K562 (cell line): Measurements from ENCODE around the gene ZFAND5. TPM values are rescaled to one million over a fixed set of nuclear protein-coding genes. Genes with fewer than 3 reads are reported as not detected.

ENCODE experiments used
- ATAC-seq: fragments of 200-7000 bp; cut with Tn5 transposase; 3 replicates; pipeline ENCODE4 v1.9.1; 2020; ENCODE audit warnings: moderate library complexity
- BruUV-seq: library from RNA; stranded (reverse); fragments of 400-500 nt; replicated peaks from 2 replicates; lab custom pipeline; 2021; lab: Mats Ljungman, UMichigan
- CTCF ChIA-PET: fragments of 300-600 bp; formaldehyde crosslinking; extraction: SDS; loops from one replicate; lab custom pipeline; 2021; ENCODE audit warnings: low intra/inter-chr PET ratio; lab: Yijun Ruan, JAX
- POLR2A ChIA-PET: fragments of 300-600, 350-650 bp; sonication (Branson Sonifier 250); formaldehyde crosslinking; extraction: SDS; loops from one replicate; lab custom pipeline; 2021; ENCODE audit warnings: antibody characterized with exemption, inconsistent platforms; lab: Yijun Ruan, JAX
- DNase-seq, 4 experiments: peaks; one replicate each; pipeline versions ENCODE4 v3.0.0 to v3.0.0-alpha.2; 2011 to 2018; ENCODE audit warnings: low spot score in 3 of 4, mixed read lengths in 3 of 4; ENCODE audit errors: extremely low read depth in 1 of 4
- FAIRE-seq: peaks from 2 replicates; lab custom pipeline; 2011; peaks lifted over from hg19 to GRCh38; lab: Jason Lieb, UNC
- H2AFZ ChIP-seq: 2 replicates; pipeline ENCODE4 v1.6.0; 2011; ENCODE audit warnings: low read depth, low read length, control low read depth, inconsistent platforms
- H3K27ac ChIP-seq: fragments of 200-600 bp; 3 replicates; pipeline ENCODE4 v1.8.0; 2011; ENCODE audit warnings: low read depth, mild to moderate bottlenecking, control low read depth, inconsistent platforms, low read length, moderate library complexity, mixed read lengths; ENCODE audit errors: extremely low read depth
- H3K27me3 ChIP-seq, 2 experiments: fragments of 300-600 bp in 1 of 2; 2 replicates in 1 of 2; 3 replicates in 1 of 2; pipeline versions ENCODE4 v1.6.0 to v1.8.0; 2011; ENCODE audit warnings: inconsistent platforms in 2 of 2, low read length in 2 of 2, mild to moderate bottlenecking in 1 of 2, mixed read lengths in 1 of 2, moderate library complexity in 1 of 2; ENCODE audit not compliant: control insufficient read depth in 2 of 2, insufficient read depth in 2 of 2
- H3K36me3 ChIP-seq: fragments of 300-600 bp; 3 replicates; pipeline ENCODE4 v1.8.0; 2011; ENCODE audit warnings: mild to moderate bottlenecking, low read length, inconsistent platforms; ENCODE audit not compliant: control insufficient read depth, insufficient read depth
- H3K4me1 ChIP-seq, 2 experiments: fragments of 200-600 bp in 1 of 2; replicated peaks in 1 of 2; 2 replicates in 1 of 2; 3 replicates in 1 of 2; pipeline versions ENCODE4 v1.5.1 to v1.8.0; 2011; ENCODE audit warnings: inconsistent platforms in 2 of 2, low read length in 2 of 2, mild to moderate bottlenecking in 1 of 2, mixed read lengths in 1 of 2, moderate library complexity in 1 of 2; ENCODE audit not compliant: control insufficient read depth in 2 of 2, insufficient read depth in 2 of 2
- H3K4me2 ChIP-seq: 2 replicates; pipeline ENCODE4 v1.6.1; 2011; ENCODE audit warnings: low read length, control low read depth, inconsistent platforms, mixed read lengths; ENCODE audit not compliant: insufficient read depth
- H3K4me3 ChIP-seq: fragments of 200-600 bp; sonication (generic), shearing (Covaris generic); 2 replicates; pipeline ENCODE4 v1.5.1; 2016; ENCODE audit warnings: control low read depth, inconsistent platforms
- H3K79me2 ChIP-seq: fragments of 200-600 bp; 3 replicates; pipeline ENCODE4 v1.8.0; 2011; ENCODE audit warnings: low read length, inconsistent platforms; ENCODE audit not compliant: control insufficient read depth, insufficient read depth
- H3K9ac ChIP-seq, 2 experiments: 2 replicates each; pipeline versions ENCODE4 v1.6.0 to v1.6.1; 2011; ENCODE audit warnings: low read depth in 2 of 2, low read length in 2 of 2, control low read depth in 1 of 2, inconsistent platforms in 1 of 2, mild to moderate bottlenecking in 1 of 2, mixed read lengths in 1 of 2; ENCODE audit not compliant: insufficient read depth in 1 of 2
- H3K9me1 ChIP-seq: one replicate; pipeline ENCODE4 v1.6.0; 2011; ENCODE audit warnings: inconsistent platforms, mild to moderate bottlenecking, low read length, moderate library complexity; ENCODE audit not compliant: control insufficient read depth, insufficient read depth
- H3K9me3 ChIP-seq: replicated peaks from 2 replicates; pipeline ENCODE4 v1.5.1; 2011; ENCODE audit warnings: low read depth, low read length, inconsistent platforms; ENCODE audit not compliant: control insufficient read depth, insufficient read depth
- H4K20me1 ChIP-seq: replicated peaks from 2 replicates; pipeline ENCODE4 v1.6.1; 2011; ENCODE audit warnings: low read length, inconsistent platforms, mixed read lengths; ENCODE audit not compliant: control insufficient read depth, insufficient read depth
- ATF1 ChIP-seq, 2 experiments: fragments of 450-650 bp in 1 of 2; IDR thresholded peaks; 2 replicates each; pipeline ENCODE4 v1.6.1; 2016; ENCODE audit warnings: missing compliant biosample characterization in 1 of 2, missing genetic modification characterization in 1 of 2
- BHLHE40 ChIP-seq: IDR thresholded peaks from 2 replicates; pipeline ENCODE4 v1.6.1; 2011; ENCODE audit warnings: low read length, improper control_type of control experiment
- DACH1 ChIP-seq: fragments of 450-650 bp; IDR thresholded peaks from 2 replicates; pipeline ENCODE4 v1.6.1; 2018; ENCODE audit not compliant: partially characterized antibody
- FIP1L1 ChIP-seq: fragments of 200-400 bp; formaldehyde crosslinking; IDR thresholded peaks from 2 replicates; pipeline ENCODE4 v1.6.1; 2018; ENCODE audit warnings: mild to moderate bottlenecking, low read depth, low read length; ENCODE audit not compliant: poor library complexity, severe bottlenecking
- HDAC6 ChIP-seq: IDR thresholded peaks from 2 replicates; pipeline ENCODE4 v1.6.1; 2012; ENCODE audit warnings: low read depth, mild to moderate bottlenecking, control low read depth, inconsistent platforms, low read length, moderate library complexity
- MECOM ChIP-seq: fragments of 250-450 bp; sonication (Bioruptor Pico); IDR thresholded peaks from 2 replicates; pipeline ENCODE4 v1.8.0; 2022; ENCODE audit warnings: inconsistent platforms
- PTTG1 ChIP-seq: fragments of 450-650 bp; IDR thresholded peaks from 2 replicates; pipeline ENCODE4 v1.6.1; 2016; ENCODE audit warnings: low read depth, mild to moderate bottlenecking, missing genetic modification characterization, missing compliant biosample characterization
- REST ChIP-seq, 2 experiments: fragments of 450-650 bp; formaldehyde crosslinking in 1 of 2; IDR thresholded peaks; 2 replicates each; pipeline versions ENCODE4 v1.4.0 to v1.6.1; 2014 to 2020; ENCODE audit warnings: mild to moderate bottlenecking in 2 of 2, borderline replicate concordance in 1 of 2, low read depth in 1 of 2
- VEZF1 ChIP-seq: fragments of 200-800 bp; sonication (Bioruptor generic); IDR thresholded peaks from 2 replicates; pipeline ENCODE4 v1.6.1; 2017; ENCODE audit warnings: missing genetic modification characterization, missing compliant biosample characterization
- XRCC3 ChIP-seq: fragments of 450-650 bp; IDR thresholded peaks from 2 replicates; pipeline ENCODE4 v1.6.1; 2017; ENCODE audit warnings: mild to moderate bottlenecking, moderate library complexity
- ZNF217 ChIP-seq: sonication (generic); formaldehyde crosslinking; IDR thresholded peaks from 2 replicates; pipeline ENCODE4 v1.8.0; 2022; ENCODE audit warnings: mild to moderate bottlenecking, missing genetic modification reagents
- WGBS: fragments of 100-300 bp; shearing (Covaris generic); methylation state at CpG from one replicate; pipeline ENCODE4 v1.1.6; 2016; ENCODE audit warnings: low coverage, mixed read lengths; ENCODE audit not compliant: insufficient coverage; ENCODE audit errors: missing lambda C conversion rate; 5-methylcytosine and 5-hydroxymethylcytosine counted together
- in situ Hi-C: fragments of 300-500 bp; cut with MboI; formaldehyde crosslinking; loops from 4 replicates; pipeline ENCODE4 v1.15.0; 2018; ENCODE audit warnings: inconsistent platforms, mixed read lengths
- intact Hi-C: fragments of 100-400 bp; cut with micrococcal nuclease; formaldehyde crosslinking; loops from 2 replicates; pipeline ENCODE4 v1.14.2; 2022
- polyA plus RNA-seq, 8 experiments: library from polyadenylated mRNA; depleted of rRNA in 4 of 8; stranded (reverse) in 5 of 8; unstranded in 3 of 8; fragments of >200 nt; fragmentation: Nextera tagmentation in 2 of 8; fragmentation: Illumina TruSeq in 1 of 8; extraction: Ambion mirVana in 2 of 8; extraction: Trizol in 1 of 8; gene quantifications; 2 replicates each; pipeline versions ENCODE4 v1.2.1 to v1.2.3, GENCODE V29; 2011 to 2014; ENCODE audit warnings: inconsistent platforms in 1 of 8, missing spikeins in 1 of 8
- total RNA-seq, 7 experiments: library from RNA; depleted of rRNA in 6 of 7; stranded (reverse); fragments of >200 nt in 6 of 7; fragmentation: Illumina TruSeq in 2 of 7; extraction: Trizol in 2 of 7; gene quantifications; 2 replicates each; pipeline versions ENCODE4 v1.2.1 to v1.2.3, GENCODE V29; 2011 to 2021; ENCODE audit warnings: low replicate concordance in 1 of 7

Gene ZFAND5
- total and polyA plus RNA-seq, 9 of the 15 experiments (the other 6 are each of a cell fraction or from before 2014, with no cell fraction given): 12.7 to 64.2 (median 34.5) TPM

- no peaks in the 10 kb centered on the region for H3K9me3 ChIP-seq
- H3K79me2 ChIP-seq: no peaks in the 10 kb centered on the region
- no peaks in the 10 kb centered on the region for H3K4me1 ChIP-seq
- no peak overlapping the region for H3K4me3 ChIP-seq
- DNase-seq (no peak), FAIRE-seq (no peak), ATAC-seq (no peak)
- no peak overlapping the region for H3K9ac ChIP-seq
- in situ Hi-C loops: no loop called here
- 9% methylated on average over 1 of the region's 1 CpG for WGBS
- no peaks in the 10 kb centered on the region for H3K36me3 ChIP-seq
- no peak overlapping the region for H3K4me2 ChIP-seq
- no peaks in the 10 kb centered on the region for H4K20me1 ChIP-seq
- no peak overlapping the region for H3K27ac ChIP-seq
- intact Hi-C loops: no loop called here
- no TSS peak for BruUV-seq
- no peaks in the 10 kb centered on the region for H3K27me3 ChIP-seq
- no peak overlapping the region for H2AFZ ChIP-seq
- POLR2A ChIA-PET: interaction anchor here (0.6 kb wide), 1 partner anchor 17 kb away, joined by 4 read pairs; no protein-coding TSS in a partner anchor
- no peaks in the 10 kb centered on the region for H3K9me1 ChIP-seq
- CTCF ChIA-PET: interaction anchor here (0.7 kb wide), 1 partner anchor 328 kb away, joined by 6 read pairs; no protein-coding TSS in a partner anchor
- TF ChIP-seq XRCC3 (no peak), REST (IDR thresholded peaks at IDR 0.05; ENCODE audit: borderline replicate concordance) (no peak), REST (CRISPR knock-in tag; IDR thresholded peaks at IDR 0.05; ENCODE audit: low read depth) (no peak), HDAC6 (no peak), FIP1L1 (no peak), PTTG1 (no peak), BHLHE40 (no peak), ATF1 (CRISPR knock-in tag; IDR thresholded peaks at IDR 0.05) (no peak), ATF1 (tag; IDR thresholded peaks at IDR 0.05) (no peak), MECOM (CRISPR knock-in tag) (no peak), ZNF217 (no peak), DACH1 (no peak), VEZF1 (CRISPR knock-in tag) (no peak)
These were observed 18.7 kb downstream of the ZFAND5 start for GRCh38 chr9:72346333-72346732.
